ENCODE results near the gene JMJD1C.

DNA sequence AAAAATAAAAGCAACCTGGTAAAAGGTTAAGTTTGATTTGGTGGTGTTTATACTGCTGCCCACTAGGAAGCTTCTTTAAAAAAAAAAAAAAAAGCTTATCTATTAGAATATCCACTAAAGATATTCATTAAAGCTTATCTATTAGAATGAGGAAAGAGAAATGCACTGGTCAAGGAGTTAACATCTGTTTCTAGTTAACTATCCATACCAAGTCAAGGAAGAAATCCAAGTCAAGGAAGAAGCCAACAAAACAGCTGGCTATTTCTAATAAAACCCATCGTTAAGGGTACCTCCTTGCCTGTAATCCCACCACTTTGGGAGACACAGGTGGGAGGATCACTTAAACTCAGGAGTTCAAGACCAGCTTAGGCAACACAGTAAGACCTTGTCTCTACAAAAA, 82.6 kb downstream of the JMJD1C start:
- TF ChIP-seq, protein P1, sequence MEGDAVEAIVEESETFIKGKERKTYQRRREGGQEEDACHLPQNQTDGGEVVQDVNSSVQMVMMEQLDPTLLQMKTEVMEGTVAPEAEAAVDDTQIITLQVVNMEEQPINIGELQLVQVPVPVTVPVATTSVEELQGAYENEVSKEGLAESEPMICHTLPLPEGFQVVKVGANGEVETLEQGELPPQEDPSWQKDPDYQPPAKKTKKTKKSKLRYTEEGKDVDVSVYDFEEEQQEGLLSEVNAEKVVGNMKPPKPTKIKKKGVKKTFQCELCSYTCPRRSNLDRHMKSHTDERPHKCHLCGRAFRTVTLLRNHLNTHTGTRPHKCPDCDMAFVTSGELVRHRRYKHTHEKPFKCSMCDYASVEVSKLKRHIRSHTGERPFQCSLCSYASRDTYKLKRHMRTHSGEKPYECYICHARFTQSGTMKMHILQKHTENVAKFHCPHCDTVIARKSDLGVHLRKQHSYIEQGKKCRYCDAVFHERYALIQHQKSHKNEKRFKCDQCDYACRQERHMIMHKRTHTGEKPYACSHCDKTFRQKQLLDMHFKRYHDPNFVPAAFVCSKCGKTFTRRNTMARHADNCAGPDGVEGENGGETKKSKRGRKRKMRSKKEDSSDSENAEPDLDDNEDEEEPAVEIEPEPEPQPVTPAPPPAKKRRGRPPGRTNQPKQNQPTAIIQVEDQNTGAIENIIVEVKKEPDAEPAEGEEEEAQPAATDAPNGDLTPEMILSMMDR (IDR thresholded peaks at IDR 0.05): no peak
- TF ChIP-seq ATF1 (CRISPR knock-in tag; IDR thresholded peaks at IDR 0.05) (no peak), GABPB1 (CRISPR knock-in tag; IDR thresholded peaks at IDR 0.05) (no peak), FOXK1 (CRISPR knock-in tag; IDR thresholded peaks at IDR 0.05) (no peak), ZNF138 (CRISPR knock-in tag; conservative IDR thresholded peaks at IDR 0.05) (no peak), SP1 (CRISPR knock-in tag; conservative IDR thresholded peaks at IDR 0.05) (no peak)
- TF ChIP-seq, protein P2, sequence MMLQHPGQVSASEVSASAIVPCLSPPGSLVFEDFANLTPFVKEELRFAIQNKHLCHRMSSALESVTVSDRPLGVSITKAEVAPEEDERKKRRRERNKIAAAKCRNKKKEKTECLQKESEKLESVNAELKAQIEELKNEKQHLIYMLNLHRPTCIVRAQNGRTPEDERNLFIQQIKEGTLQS (CRISPR knock-in tag; conservative IDR thresholded peaks at IDR 0.05): no peak
- TF ChIP-seq, protein P3, sequence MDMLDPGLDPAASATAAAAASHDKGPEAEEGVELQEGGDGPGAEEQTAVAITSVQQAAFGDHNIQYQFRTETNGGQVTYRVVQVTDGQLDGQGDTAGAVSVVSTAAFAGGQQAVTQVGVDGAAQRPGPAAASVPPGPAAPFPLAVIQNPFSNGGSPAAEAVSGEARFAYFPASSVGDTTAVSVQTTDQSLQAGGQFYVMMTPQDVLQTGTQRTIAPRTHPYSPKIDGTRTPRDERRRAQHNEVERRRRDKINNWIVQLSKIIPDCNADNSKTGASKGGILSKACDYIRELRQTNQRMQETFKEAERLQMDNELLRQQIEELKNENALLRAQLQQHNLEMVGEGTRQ (CRISPR knock-in tag; IDR thresholded peaks at IDR 0.05): no peak
- TF ChIP-seq, protein P4, sequence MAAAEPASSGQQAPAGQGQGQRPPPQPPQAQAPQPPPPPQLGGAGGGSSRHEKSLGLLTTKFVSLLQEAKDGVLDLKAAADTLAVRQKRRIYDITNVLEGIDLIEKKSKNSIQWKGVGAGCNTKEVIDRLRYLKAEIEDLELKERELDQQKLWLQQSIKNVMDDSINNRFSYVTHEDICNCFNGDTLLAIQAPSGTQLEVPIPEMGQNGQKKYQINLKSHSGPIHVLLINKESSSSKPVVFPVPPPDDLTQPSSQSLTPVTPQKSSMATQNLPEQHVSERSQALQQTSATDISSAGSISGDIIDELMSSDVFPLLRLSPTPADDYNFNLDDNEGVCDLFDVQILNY (CRISPR knock-in tag; IDR thresholded peaks at IDR 0.05): no peak
- TF ChIP-seq, protein P5, sequence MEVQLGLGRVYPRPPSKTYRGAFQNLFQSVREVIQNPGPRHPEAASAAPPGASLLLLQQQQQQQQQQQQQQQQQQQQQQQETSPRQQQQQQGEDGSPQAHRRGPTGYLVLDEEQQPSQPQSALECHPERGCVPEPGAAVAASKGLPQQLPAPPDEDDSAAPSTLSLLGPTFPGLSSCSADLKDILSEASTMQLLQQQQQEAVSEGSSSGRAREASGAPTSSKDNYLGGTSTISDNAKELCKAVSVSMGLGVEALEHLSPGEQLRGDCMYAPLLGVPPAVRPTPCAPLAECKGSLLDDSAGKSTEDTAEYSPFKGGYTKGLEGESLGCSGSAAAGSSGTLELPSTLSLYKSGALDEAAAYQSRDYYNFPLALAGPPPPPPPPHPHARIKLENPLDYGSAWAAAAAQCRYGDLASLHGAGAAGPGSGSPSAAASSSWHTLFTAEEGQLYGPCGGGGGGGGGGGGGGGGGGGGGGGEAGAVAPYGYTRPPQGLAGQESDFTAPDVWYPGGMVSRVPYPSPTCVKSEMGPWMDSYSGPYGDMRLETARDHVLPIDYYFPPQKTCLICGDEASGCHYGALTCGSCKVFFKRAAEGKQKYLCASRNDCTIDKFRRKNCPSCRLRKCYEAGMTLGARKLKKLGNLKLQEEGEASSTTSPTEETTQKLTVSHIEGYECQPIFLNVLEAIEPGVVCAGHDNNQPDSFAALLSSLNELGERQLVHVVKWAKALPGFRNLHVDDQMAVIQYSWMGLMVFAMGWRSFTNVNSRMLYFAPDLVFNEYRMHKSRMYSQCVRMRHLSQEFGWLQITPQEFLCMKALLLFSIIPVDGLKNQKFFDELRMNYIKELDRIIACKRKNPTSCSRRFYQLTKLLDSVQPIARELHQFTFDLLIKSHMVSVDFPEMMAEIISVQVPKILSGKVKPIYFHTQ (CRISPR knock-in tag; IDR thresholded peaks at IDR 0.05): no peak
- TF ChIP-seq, protein P6, sequence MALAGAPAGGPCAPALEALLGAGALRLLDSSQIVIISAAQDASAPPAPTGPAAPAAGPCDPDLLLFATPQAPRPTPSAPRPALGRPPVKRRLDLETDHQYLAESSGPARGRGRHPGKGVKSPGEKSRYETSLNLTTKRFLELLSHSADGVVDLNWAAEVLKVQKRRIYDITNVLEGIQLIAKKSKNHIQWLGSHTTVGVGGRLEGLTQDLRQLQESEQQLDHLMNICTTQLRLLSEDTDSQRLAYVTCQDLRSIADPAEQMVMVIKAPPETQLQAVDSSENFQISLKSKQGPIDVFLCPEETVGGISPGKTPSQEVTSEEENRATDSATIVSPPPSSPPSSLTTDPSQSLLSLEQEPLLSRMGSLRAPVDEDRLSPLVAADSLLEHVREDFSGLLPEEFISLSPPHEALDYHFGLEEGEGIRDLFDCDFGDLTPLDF (CRISPR knock-in tag; IDR thresholded peaks at IDR 0.05): no peak
